ENCODE data around the gene NSF. TPM values are rescaled to one million over a fixed set of nuclear protein-coding genes. Genes with fewer than 3 reads are reported as not detected.

NSF gene
- total RNA-seq, 1 experiment from 2014 or later, result 35.9 TPM

GRCh38 chr17:46722662-46723285 is 132.3 kb downstream of the NSF start:
- no peak overlapping the region for H3K27ac ChIP-seq (ENCODE audit: low read depth, low read length, poor library complexity, severe bottlenecking)
- CTCF ChIA-PET, result no interaction called here

GRCh38 chr17:46726206-46726605 is 135.7 kb downstream of the NSF start:
- no TSS peak for BruUV-seq (replicated peaks)
- Histone ChIP-seq H3K4me3 (ENCODE audit: low read depth, low read length, poor library complexity, severe bottlenecking) (no peak overlapping the region), H3K27me3 (replicated peaks; ENCODE audit: insufficient read depth, low read depth, low read length, poor library complexity) (no peaks in the 10 kb centered on the region), H3K9me3 (ENCODE audit: low read depth, low read length, poor library complexity, severe bottlenecking) (no peaks in the 10 kb centered on the region), H3K4me1 (ENCODE audit: insufficient read depth, low read length, poor library complexity, severe bottlenecking) (no peaks in the 10 kb centered on the region), H3K36me3 (ENCODE audit: insufficient read depth, low read length, poor library complexity, severe bottlenecking) (no peaks in the 10 kb centered on the region), H3K27ac (ENCODE audit: low read depth, low read length, poor library complexity, severe bottlenecking) (no peak overlapping the region)
- intact Hi-C loops (cut with micrococcal nuclease; ENCODE audit: unreplicated experiment), result no loop called here
- DNase-seq (ENCODE audit: low spot score), result no peak
- TF ChIP-seq EZH2 (IDR thresholded peaks at IDR 0.05; ENCODE audit: borderline replicate concordance, low read depth, low read length, poor library complexity, severe bottlenecking), result no peak
- TF ChIP-seq CTCF (conservative IDR thresholded peaks at IDR 0.05; ENCODE audit: low read depth, low read length), result no peak
- CTCF ChIA-PET, result no interaction called here
- POLR2A ChIA-PET (ENCODE audit: low non-redundant PET), result no interaction called here

More at GRCh38 chr17:46722662-46723285, 132.3 kb downstream of the NSF start:
- Histone ChIP-seq H3K4me1 (ENCODE audit: insufficient read depth, low read length, poor library complexity, severe bottlenecking) (no peaks in the 10 kb centered on the region), H3K4me3 (ENCODE audit: low read depth, low read length, poor library complexity, severe bottlenecking) (no peak overlapping the region), H3K36me3 (ENCODE audit: insufficient read depth, low read length, poor library complexity, severe bottlenecking) (no peaks in the 10 kb centered on the region), H3K9me3 (ENCODE audit: low read depth, low read length, poor library complexity, severe bottlenecking) (no peaks in the 10 kb centered on the region), H3K27me3 (replicated peaks; ENCODE audit: insufficient read depth, low read depth, low read length, poor library complexity) (no peaks in the 10 kb centered on the region)
- TF ChIP-seq CTCF (conservative IDR thresholded peaks at IDR 0.05; ENCODE audit: low read depth, low read length) (no peak), EZH2 (IDR thresholded peaks at IDR 0.05; ENCODE audit: borderline replicate concordance, low read depth, low read length, poor library complexity, severe bottlenecking) (no peak)
- POLR2A ChIA-PET (ENCODE audit: low non-redundant PET), result no interaction called here
- DNase-seq (ENCODE audit: low spot score), result no peak
- intact Hi-C loops (cut with micrococcal nuclease; ENCODE audit: unreplicated experiment), result no loop called here
- BruUV-seq (replicated peaks), result no TSS peak

- no peaks in the 10 kb centered on the region for H3K36me3 ChIP-seq (ENCODE audit: insufficient read depth, low read length, poor library complexity, severe bottlenecking)
- H3K9me3 ChIP-seq (ENCODE audit: low read depth, low read length, poor library complexity, severe bottlenecking), result no peaks in the 10 kb centered on the region
- no peak overlapping the region for H3K27ac ChIP-seq (ENCODE audit: low read depth, low read length, poor library complexity, severe bottlenecking)
- H3K4me3 ChIP-seq (ENCODE audit: low read depth, low read length, poor library complexity, severe bottlenecking), result no peak overlapping the region
- no TSS peak for BruUV-seq (replicated peaks)
- ChIA-PET POLR2A (ENCODE audit: low non-redundant PET) (no interaction called here), CTCF (no interaction called here)
- H3K27me3 ChIP-seq (replicated peaks; ENCODE audit: insufficient read depth, low read depth, low read length, poor library complexity), result no peaks in the 10 kb centered on the region
- peaks cover 11% of the 10 kb centered on the region for H3K4me1 ChIP-seq (ENCODE audit: insufficient read depth, low read length, poor library complexity, severe bottlenecking)
- TF ChIP-seq CTCF (conservative IDR thresholded peaks at IDR 0.05; ENCODE audit: low read depth, low read length), result no peak
- TF ChIP-seq EZH2 (IDR thresholded peaks at IDR 0.05; ENCODE audit: borderline replicate concordance, low read depth, low read length, poor library complexity, severe bottlenecking), result no peak
- intact Hi-C loops (cut with micrococcal nuclease; ENCODE audit: unreplicated experiment), result no loop called here
- no peak for DNase-seq (ENCODE audit: low spot score)
Measured at GRCh38 chr17:46727572-46728348, 137.3 kb downstream of the NSF start.

Data from A673 (cell line).